Measurements from ENCODE around the gene CNOT8.
"Not testable (repeated sequence)": the region's sequence is repeated elsewhere in the genome, so short reads cannot be mapped to it uniquely, and the experiment has no call there.

Gene CNOT8

DNA sequence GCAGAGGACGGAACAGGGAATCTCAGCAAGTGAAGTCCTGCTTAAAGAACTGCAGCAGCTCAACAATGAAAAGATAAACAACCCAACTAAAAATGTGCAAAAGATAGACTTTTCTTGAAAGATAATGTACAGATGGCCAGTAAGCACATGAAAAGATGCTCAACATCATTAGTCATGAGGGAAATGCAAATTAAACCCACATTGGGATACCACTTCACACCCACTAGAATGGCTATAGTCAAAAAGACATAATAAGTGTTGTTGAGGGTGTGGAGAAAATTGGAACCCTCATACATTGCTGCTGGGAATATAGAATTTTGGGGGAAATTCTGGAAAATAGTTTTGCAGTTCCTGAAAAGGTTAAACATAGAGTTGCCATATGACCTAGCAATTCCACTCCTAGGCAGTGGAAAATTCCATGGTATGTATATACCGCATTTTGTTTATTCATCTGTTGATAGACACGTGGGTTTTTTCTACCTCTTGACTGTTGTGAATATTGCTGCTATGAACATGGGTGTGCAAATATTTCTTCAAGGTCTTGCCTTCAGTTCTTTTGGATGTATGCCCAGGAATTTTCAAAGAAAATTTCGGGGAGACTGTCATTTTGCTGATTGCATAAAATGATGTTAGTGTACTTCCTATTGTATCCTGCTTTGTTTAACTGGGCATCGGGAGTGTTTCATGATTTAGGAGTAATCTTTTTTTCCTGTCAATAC, 7.2 kb downstream of the CNOT8 start:
- no peak for DNase-seq (ENCODE audit: low read depth)

GRCh38 chr5:154866841-154867240, 8.4 kb downstream of the CNOT8 start:
- no peak for DNase-seq (ENCODE audit: low read depth)

- no peak for DNase-seq (ENCODE audit: low read depth)
Observed at GRCh38 chr5:154868702-154869101, 10.3 kb downstream of the CNOT8 start.

- DNase-seq (ENCODE audit: low read depth) = no peak
Observed at GRCh38 chr5:154871734-154872133, 13.3 kb downstream of the CNOT8 start.

GRCh38 chr5:154873791-154874331, 15.4 kb downstream of the CNOT8 start:
- no peak for DNase-seq (ENCODE audit: low read depth)

GRCh38 chr5:154878642-154879335, 20.4 kb downstream of the CNOT8 start:
- DNase-seq (ENCODE audit: low read depth) = no peak

GRCh38 chr5:154881986-154882385, 23.6 kb downstream of the CNOT8 start:
- no peak for DNase-seq (ENCODE audit: low read depth)

GRCh38 chr5:154884424-154884823, 26.0 kb downstream of the CNOT8 start:
- DNase-seq (ENCODE audit: low read depth) = no peak

DNA sequence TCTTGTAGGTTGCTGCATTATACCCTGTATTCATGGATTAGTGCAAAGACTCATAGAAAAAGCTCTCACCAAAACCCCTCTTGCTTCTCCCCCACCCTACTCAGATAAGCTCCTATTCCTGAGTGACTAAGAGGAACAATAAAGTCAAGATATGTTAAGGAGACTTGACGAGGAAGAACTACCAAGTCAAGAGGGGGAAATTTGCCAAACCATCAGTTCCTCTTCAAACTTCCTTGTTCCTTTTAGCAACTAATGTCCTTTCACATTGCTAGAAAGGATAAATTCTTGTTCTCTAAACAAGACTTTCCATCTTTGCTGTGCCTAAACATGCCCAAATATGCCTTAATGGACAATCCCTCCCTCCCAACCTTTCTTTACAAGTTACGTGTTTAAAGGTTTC, 27.0 kb downstream of the CNOT8 start:
- DNase-seq (ENCODE audit: low read depth) = no peak

DNA sequence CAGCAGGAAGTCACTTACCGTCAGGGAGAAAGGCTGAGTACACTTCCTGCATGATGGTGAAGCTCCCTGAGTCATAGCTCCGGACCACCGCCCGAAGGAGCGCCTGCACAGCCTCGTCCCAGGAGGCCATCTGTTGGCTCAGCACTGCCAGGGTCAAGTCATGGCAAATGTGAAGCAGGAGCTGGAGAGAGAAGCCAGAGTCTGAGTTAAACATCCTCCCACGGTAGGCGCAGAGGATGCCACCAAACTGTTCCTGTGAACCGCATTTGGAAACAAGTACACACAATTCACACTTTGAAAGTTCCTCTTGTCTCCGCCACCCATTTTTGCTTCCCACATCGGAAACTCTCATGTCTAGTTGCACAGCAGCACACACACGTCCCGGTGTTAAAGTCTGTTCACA, 33.9 kb downstream of the CNOT8 start:
- no peak for DNase-seq (ENCODE audit: low read depth)

DNA sequence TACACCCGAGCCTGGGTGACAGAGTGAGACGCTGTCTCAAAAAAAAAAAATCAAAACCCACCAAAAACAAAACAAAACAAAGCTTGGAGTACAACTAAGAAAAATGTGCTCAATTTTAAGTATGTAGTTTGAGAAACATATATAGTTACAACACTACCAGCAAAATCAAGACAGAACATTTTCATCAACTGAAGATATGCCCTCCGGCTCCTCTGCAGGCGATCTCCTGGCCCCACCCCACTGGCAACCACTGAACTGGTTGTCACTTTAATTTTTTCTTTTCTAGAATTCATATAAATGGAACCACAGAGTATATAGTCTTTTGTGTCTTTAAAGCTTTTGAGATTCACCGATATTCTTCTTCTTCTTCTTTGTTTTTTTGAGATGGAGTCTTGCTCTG, 35.0 kb downstream of the CNOT8 start:
- DNase-seq (ENCODE audit: low read depth) = no peak

GRCh38 chr5:154895606-154896561, 37.5 kb downstream of the CNOT8 start:
- DNase-seq (ENCODE audit: low read depth) = no peak

DNA sequence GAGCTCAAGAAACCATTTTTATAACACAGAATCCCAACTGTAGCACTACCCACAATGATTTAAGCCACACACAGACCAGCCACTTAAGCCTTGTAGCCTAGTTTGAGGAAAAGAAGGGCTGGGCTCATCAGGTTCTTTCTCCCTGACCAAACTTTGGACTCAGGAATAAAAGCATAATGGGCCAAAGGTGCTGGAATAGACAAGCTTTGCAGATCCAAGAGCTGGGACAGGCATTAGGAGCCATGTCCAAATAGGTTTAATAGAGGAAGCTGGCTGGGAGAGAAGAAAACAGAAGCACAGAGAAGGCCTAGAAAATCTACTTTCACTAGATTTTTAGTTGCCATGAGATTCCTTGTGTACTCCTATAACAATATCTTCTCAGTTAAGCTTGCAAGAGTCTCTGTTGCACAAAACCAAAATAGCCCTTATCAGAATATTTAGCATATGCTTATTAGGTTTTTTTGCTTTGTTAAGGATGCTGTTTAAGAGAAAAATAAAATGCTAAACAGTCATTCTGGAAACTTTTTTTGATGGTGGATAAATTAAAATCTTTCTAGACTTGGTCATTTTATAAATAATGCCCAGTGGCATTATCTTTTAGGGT, 38.2 kb downstream of the CNOT8 start:
- DNase-seq (ENCODE audit: low read depth) = no peak

GRCh38 chr5:154898210-154898609, 39.8 kb downstream of the CNOT8 start:
- DNase-seq (ENCODE audit: low read depth) = no peak

- DNase-seq (ENCODE audit: low read depth) = no peak
Observed at GRCh38 chr5:154899151-154899816, 40.9 kb downstream of the CNOT8 start.

DNA sequence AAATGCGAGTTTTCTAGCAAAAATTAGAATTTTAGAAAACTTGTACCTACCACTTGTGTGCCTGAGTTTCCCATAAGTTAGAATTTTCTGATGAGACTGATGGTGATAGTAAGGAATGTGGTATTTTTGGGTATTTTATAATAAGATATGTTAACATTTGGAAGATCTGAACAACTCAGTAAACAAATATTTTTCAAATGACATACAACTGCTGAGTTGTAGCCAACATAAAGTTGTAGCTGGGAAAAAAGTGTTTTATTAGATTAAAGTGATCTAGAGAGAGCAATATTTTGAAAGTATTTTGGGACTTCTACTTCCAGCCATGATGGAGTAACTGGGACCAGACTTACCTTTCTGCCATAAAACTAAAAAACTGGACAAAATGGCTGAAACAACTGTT, 41.6 kb downstream of the CNOT8 start:
- no peak for DNase-seq (ENCODE audit: low read depth)

DNA sequence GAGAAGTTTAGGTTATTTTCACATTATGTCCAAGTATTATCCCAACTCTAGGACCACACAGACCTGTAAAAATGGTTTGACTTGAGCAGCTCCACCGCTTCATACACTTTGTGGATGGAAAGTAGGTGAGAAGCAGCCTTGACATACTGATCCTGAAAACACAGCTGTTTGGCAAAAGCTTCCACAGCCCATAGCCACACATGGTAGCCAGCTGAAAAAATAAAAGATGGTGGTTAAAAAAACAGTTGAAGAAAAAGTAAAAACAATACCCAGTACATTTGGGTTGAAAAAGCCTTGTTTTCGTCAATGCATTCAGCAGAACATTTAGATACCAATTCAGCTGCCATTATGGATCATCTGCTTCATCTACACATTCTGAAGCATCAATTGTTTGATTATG, 42.8 kb downstream of the CNOT8 start:
- DNase-seq (ENCODE audit: low read depth) = no peak

DNA sequence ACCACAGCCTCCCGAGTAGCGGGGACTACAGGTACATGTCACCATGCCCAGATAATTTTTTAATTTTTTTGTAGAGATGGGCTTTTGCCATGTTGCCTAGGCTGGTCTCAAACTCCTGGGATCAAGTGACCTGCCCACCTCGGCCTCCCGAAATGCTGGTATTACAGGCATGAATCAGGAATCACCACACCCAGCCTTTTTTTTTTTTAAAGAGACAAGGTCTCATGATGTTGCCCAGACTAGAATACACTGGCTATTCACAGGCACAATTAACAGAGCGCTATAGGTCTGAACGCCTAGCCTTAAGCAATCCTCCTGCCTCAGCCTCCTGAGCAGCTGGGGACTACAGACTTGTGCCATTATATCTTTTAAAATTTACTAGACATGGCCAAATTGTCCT, 43.5 kb downstream of the CNOT8 start:
- no peak for DNase-seq (ENCODE audit: low read depth)

DNA sequence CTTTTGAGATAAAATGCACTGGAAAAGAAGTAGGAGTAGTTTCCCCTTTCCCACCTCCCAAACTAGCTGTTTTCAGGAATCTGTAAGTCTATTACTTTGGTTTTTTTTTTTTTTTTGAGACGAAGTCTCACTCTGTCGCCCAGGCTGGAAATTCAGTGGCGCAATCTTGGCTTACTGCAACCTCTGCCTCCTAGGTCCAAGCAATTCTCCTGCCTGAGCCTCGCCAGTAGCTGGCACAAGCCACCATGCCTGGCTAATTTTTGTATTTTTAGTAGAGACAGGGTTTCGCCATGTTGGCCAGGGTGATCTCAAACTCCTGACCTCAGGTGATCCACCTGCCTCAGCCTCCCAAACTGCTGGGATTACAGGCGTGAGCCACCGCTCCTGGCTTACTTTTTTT, 47.2 kb downstream of the CNOT8 start:
- not testable (repeated sequence) for DNase-seq (ENCODE audit: low read depth)

DNA sequence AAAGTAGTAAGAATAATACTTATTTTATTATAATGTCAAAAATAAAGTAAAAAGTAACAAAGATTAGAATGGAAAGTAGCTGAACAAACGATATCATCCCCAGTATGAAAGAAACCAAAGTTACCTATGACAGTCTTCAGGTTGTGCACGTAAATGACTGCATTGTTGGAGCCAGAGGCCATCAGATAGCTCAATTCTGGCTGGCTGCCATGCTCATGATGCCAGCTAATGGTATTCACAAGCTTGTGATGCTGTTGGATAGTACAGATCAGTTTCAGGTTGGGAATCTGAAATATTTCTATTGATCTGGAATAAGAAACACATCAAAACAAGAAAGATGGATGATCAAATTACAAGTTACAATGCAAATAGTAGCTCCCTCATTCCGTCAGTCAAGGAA, 58.4 kb downstream of the CNOT8 start:
- no peak for DNase-seq (ENCODE audit: low read depth)

DNA sequence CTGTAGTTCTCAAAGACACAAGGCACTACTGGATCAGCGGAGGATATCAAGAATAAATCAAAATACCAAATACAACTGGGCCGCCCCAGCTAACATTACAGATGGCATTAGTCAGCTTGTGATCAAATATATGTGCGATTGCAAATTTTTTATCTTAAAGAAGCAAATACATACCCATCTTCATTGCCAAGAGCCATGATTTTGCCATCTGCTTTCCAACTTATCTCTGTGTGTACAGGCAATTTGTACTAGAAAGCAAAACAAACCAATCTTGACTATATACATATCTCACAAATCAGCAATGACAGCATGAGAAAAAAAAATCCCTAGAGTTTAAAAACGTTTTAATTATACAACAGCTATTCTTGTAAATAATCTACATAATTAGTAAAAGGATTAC, 59.3 kb downstream of the CNOT8 start:
- DNase-seq (ENCODE audit: low read depth) = no peak
